Measurements from ENCODE around the gene RNF31. TPM values are rescaled to one million over a fixed set of nuclear protein-coding genes. Genes with fewer than 3 reads are reported as not detected.

RNF31 gene
- total RNA-seq, 1 experiment from 2014 or later, result 39.6 TPM

GRCh38 chr14:24182110-24182882 lies 35.0 kb downstream of the RNF31 start:
- DNase-seq, result no peak
- Histone ChIP-seq H3K9me3 (no peaks in the 10 kb centered on the region), H3K36me3 (peaks cover 35% of the 10 kb centered on the region), H3K4me3 (no peak overlapping the region), H3K27me3 (no peaks in the 10 kb centered on the region)

- no peak overlapping the region for H3K4me3 ChIP-seq
- no peaks in the 10 kb centered on the region for H3K27me3 ChIP-seq
- no peak for DNase-seq
- H3K36me3 ChIP-seq, result peaks cover 40% of the 10 kb centered on the region
- no peaks in the 10 kb centered on the region for H3K9me3 ChIP-seq
These were observed 35.8 kb downstream of the RNF31 start for GRCh38 chr14:24183014-24183481.

GRCh38 chr14:24184104-24184970 lies 37.0 kb downstream of the RNF31 start:
- no peaks in the 10 kb centered on the region for H3K27me3 ChIP-seq
- DNase-seq, result no peak
- no peak overlapping the region for H3K4me3 ChIP-seq
- no peaks in the 10 kb centered on the region for H3K9me3 ChIP-seq
- peaks cover 41% of the 10 kb centered on the region for H3K36me3 ChIP-seq

GRCh38 chr14:24185026-24185425 lies 37.7 kb downstream of the RNF31 start:
- H3K9me3 ChIP-seq, result no peaks in the 10 kb centered on the region
- DNase-seq, result no peak
- H3K36me3 ChIP-seq, result peaks cover 38% of the 10 kb centered on the region
- H3K27me3 ChIP-seq, result no peaks in the 10 kb centered on the region
- no peak overlapping the region for H3K4me3 ChIP-seq

GRCh38 chr14:24185741-24186140 lies 38.4 kb downstream of the RNF31 start:
- Histone ChIP-seq H3K9me3 (no peaks in the 10 kb centered on the region), H3K4me3 (no peak overlapping the region), H3K27me3 (no peaks in the 10 kb centered on the region), H3K36me3 (peaks cover 35% of the 10 kb centered on the region)
- DNase-seq, result no peak

- DNase-seq, result no peak
- H3K4me3 ChIP-seq, result peak overlapping the region; percentile 85
- no peaks in the 10 kb centered on the region for H3K27me3 ChIP-seq
- H3K36me3 ChIP-seq, result peaks cover 35% of the 10 kb centered on the region
- H3K9me3 ChIP-seq, result no peaks in the 10 kb centered on the region
These were observed 39.7 kb downstream of the RNF31 start for GRCh38 chr14:24186831-24187538.

- H3K27me3 ChIP-seq, result no peaks in the 10 kb centered on the region
- H3K9me3 ChIP-seq, result no peaks in the 10 kb centered on the region
- DNase-seq, result no peak
- peaks cover 35% of the 10 kb centered on the region for H3K36me3 ChIP-seq
- peak overlapping the region; percentile 85 for H3K4me3 ChIP-seq
These were observed 40.2 kb downstream of the RNF31 start for GRCh38 chr14:24187539-24187915.

- Histone ChIP-seq H3K27me3 (no peaks in the 10 kb centered on the region), H3K4me3 (peak within 1 kb of the TSS; percentile 85), H3K36me3 (peaks cover 35% of the 10 kb centered on the region), H3K9me3 (no peaks in the 10 kb centered on the region)
- DNase-seq, result peak; percentile 95
These were observed 41.2 kb downstream of the RNF31 start, which contains the start of gene IPO4 for GRCh38 chr14:24188251-24189058. Gene IPO4 (minus strand): TSS chr14:24188816. CDS start chr14:24188787, 29 bp downstream.

- Histone ChIP-seq H3K36me3 (peaks cover 35% of the 10 kb centered on the region), H3K9me3 (no peaks in the 10 kb centered on the region), H3K4me3 (peak overlapping the region; percentile 85), H3K27me3 (no peaks in the 10 kb centered on the region)
- no peak for DNase-seq
These were observed 41.7 kb downstream of the RNF31 start for GRCh38 chr14:24189059-24189375.

- peak overlapping the region; percentile 85 for H3K4me3 ChIP-seq
- H3K36me3 ChIP-seq, result peaks cover 34% of the 10 kb centered on the region
- H3K27me3 ChIP-seq, result no peaks in the 10 kb centered on the region
- H3K9me3 ChIP-seq, result no peaks in the 10 kb centered on the region
- DNase-seq, result no peak
These were observed 42.2 kb downstream of the RNF31 start for GRCh38 chr14:24189460-24189859.

GRCh38 chr14:24190416-24190815 lies 43.1 kb downstream of the RNF31 start:
- H3K36me3 ChIP-seq, result peaks cover 27% of the 10 kb centered on the region
- H3K4me3 ChIP-seq, result no peak overlapping the region
- no peaks in the 10 kb centered on the region for H3K9me3 ChIP-seq
- no peaks in the 10 kb centered on the region for H3K27me3 ChIP-seq
- no peak for DNase-seq

GRCh38 chr14:24192933-24193332 lies 45.6 kb downstream of the RNF31 start:
- no peak overlapping the region for H3K4me3 ChIP-seq
- no peaks in the 10 kb centered on the region for H3K9me3 ChIP-seq
- no peak for DNase-seq
- H3K36me3 ChIP-seq, result peaks cover 6% of the 10 kb centered on the region
- H3K27me3 ChIP-seq, result no peaks in the 10 kb centered on the region

GRCh38 chr14:24194186-24194872 lies 47.0 kb downstream of the RNF31 start:
- H3K9me3 ChIP-seq, result no peaks in the 10 kb centered on the region
- DNase-seq, result no peak
- H3K4me3 ChIP-seq, result peak overlapping the region; percentile 82
- no peaks in the 10 kb centered on the region for H3K27me3 ChIP-seq
- peaks cover 3% of the 10 kb centered on the region for H3K36me3 ChIP-seq

GRCh38 chr14:24194873-24195185 lies 47.5 kb downstream of the RNF31 start:
- DNase-seq, result no peak
- Histone ChIP-seq H3K9me3 (no peaks in the 10 kb centered on the region), H3K36me3 (peaks cover 3% of the 10 kb centered on the region), H3K4me3 (peak overlapping the region; percentile 82), H3K27me3 (no peaks in the 10 kb centered on the region)

GRCh38 chr14:24195186-24196070 lies 48.1 kb downstream of the RNF31 start, which contains the start of gene TM9SF1:
Gene TM9SF1 (minus strand): TSS chr14:24195441. CDS start chr14:24195019, 422 bp downstream.
- peaks cover 3% of the 10 kb centered on the region; the same call in 1 of the 2 replicates for H3K36me3 ChIP-seq
- H3K4me3 ChIP-seq, result peak within 1 kb of the TSS; percentile 82
- no peaks in the 10 kb centered on the region for H3K9me3 ChIP-seq
- peak; percentile 83 for DNase-seq
- H3K27me3 ChIP-seq, result no peaks in the 10 kb centered on the region

Measured in MG63 (cell line).